Activated CD8-positive, alpha-beta memory T cell treated with anti-CD3 and anti-CD28 coated beads for 24 hours (primary cell): ENCODE results near the gene STEAP2.

ENCODE experiments used
- DNase-seq: peaks from one replicate; pipeline ENCODE4 v3.0.0-alpha.2; 2020

The STEAP2 gene

DNA sequence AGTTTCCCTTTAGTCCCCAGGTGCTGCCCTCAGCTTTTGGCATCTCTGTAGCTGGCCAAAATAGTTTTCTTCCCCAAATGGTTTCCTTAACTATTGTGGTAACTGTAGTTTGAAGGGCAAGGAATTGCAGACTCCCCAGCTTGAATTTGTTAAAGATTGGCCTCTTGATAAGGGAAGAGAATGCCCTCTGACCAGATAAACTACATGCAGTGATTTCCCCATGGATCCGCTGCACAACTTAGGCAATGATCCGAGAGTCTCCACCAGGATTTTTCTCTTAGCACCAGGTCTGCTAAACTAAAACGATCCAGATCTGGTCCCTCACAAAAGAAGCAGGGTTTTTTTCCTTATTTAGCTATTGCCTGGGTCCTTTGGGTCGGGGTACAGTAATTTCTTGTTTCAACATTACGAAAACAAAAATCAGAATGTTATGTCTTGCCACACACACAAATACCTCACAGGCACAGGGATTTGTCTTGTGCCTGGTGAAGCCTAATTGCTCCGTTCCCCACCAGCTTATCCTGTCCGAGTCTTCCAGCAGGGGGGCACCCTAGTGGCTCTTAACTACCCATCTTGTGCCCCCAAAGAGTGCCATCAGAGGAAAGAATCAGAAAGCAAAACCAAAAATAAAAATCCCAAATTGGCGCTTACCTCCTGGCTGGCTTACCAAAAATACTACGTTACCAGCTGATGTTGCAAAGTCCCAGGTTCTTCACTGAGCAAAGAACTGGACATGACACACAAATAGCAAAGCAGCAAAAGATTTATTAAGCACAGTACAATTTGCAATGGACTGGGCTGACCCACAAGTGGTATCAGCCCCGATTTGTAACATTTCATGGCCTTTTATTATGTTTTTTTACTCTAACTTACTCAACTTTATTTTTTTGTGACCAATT, 16.4 kb upstream of the STEAP2 start:
- DNase-seq: no peak

DNA sequence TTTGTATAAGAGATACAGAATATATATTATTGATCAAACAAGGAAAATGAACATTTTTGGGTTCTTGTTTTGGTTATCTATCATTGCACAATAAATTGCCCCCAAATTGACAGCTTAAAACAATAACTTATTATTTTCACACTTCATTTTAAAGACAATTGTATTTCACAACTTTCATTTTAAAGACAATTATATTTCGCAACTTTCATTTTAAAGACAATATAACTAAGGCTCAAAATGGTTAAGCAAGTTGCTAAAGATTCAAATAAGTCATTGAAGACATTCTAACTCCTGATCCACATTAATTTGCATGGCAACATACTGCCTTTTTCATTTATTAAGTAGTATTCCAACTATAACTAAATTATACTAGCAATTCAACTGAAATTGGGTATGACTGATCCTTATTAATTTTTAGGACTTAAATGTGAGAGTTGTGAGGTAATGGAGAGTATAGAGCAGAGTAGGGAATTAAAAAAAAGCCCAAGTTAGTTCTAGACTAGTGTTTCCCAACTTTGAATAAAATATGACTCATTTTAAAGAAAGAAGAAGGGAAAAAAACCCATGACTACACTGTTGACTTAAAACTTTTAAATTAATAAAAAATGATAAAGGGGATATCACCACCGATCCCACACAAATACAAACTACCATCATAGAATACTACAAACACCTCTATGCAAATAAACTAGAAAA, 9.9 kb upstream of the STEAP2 start:
- DNase-seq: no peak

DNA sequence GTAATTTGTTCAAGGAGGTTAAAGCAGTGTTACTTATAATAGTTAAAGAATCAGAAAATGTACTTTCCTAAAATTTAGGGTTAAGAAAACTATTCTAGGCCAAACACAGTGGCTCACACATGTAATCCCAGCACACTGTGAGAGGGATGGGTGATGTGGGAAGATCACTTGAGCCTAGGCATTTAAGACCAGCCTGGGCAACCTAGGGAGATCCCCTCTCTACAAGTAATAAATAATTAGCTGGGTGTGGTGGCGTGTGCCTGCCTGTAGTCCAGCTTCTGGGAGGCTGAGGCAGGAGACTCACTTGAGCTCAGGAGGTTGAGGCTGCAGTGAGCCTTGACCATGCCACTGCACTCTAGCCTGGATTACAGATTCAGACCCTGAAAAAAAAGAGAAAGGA, 3.6 kb upstream of the STEAP2 start:
- no peak for DNase-seq

DNA sequence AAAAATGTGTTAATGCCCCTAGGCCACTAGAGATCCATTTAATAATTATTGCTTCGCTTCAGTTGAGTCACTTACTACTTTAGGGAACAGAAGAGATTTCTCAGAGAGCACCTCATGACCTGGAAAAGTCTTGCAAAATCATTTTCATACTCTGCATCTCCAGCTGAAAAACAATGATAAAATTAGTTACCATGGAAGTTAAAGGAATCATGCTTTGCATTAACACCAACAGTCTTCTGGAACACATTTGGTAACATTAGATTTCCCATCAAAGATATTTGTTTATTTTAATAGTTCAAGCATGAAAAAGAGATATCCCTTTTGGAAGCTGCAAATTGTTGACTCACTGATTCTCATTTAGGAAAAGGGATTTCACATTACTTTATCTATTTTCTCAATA, 1.8 kb upstream of the STEAP2 start:
- DNase-seq: no peak

DNA sequence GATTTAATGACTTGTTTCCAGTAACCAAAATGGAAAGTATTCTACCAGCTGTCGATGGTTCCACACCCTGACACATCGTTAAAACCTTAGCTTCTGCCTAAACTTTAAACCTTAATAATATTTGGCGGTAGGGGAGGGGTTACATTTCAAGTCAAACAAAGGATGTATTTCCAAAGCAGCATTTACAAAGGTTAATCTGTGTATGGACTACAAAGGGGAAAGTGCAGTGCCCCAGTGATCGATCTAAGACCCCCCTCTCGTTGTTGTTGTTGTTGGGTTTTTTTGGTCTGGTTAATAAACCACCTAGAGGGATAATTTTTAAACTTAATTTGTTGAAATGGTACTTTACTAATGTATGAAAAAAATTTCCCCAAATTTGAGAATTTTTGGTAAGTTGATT, 1.1 kb upstream of the STEAP2 start:
- no peak for DNase-seq

DNA sequence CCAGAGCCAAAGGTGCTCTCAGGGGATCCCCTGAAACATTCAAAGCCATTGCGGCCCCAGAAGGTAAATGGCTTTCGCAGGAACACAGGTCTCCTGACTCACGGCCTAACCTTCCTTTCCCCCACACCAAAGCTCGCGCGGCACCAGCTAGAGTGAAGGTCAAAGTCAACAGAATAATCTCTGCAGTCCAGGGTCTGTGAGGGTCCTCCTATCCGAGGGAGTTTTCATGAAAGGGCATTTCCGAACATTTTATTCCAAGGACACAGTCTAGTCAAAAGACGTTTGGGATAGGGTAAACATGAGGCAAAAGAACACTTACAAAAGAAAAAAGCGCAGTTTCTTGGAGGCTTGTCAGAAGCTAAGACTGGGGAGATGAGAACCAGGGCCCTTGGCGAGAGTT, 559 bp upstream of the STEAP2 start:
- DNase-seq: no peak

DNA sequence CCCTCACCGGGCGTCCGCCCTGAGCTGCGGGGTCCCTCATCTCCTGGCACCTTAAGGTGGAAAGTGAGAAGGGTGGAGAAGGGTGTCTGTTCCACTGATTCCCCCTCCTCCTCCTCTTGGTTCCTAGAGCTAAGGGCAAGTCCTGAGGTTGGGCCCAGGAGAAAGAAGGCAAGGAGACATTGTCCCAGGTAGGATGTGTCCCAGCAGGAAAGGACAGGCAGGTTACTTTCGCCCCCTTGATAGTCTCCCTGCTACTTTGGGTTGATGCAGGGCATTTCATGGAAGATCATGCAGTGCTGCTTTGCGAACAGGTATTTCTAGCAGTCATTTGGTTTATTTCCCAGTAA, 582 bp downstream of the STEAP2 start:
- DNase-seq: no peak

DNA sequence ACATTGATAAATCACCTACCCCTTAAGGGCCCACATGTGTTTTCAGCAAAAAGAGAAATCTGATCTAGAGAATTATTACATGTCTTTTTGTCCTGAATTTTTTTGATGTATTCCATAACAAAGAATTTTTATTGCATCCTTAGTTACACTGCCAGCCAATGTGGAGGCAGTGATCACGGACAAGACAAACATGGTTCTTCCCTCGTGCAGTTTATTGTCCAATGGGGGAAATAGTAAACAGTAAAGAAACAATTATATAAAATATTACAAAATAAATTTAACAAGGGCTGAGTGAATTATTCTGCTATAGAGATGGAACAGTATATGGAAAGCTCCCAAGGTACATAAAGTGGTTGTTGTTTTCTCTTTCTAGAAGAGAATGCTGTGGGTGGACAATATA, 2.0 kb downstream of the STEAP2 start:
- DNase-seq: no peak

DNA sequence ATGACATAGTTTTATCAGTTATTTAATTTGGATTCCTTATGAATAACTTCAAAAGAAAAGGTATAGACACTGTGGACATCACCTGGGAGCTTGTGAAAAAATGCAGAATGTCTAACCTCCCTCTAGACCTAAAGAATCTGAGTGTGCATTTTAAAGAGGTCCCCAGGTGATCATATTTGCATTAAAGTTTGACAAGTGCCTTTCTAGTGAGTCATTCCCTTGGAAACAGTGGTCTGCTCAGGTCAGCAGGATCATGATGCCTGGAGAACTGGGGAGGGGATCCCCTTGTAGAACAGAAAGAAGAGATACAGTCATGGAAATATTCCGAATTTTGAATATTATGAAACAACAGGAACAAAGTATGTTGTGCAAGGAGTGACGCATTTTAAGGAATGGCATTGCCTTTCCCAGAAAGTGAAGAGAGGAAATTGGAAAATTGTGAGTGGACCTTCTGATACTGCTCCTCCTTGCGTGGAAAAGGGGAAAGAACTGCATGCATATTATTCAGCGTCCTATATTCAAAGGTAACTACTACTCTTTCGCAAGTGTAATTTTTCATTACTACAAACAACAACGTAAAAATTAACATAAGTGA, 4.6 kb downstream of the STEAP2 start:
- DNase-seq: no peak

DNA sequence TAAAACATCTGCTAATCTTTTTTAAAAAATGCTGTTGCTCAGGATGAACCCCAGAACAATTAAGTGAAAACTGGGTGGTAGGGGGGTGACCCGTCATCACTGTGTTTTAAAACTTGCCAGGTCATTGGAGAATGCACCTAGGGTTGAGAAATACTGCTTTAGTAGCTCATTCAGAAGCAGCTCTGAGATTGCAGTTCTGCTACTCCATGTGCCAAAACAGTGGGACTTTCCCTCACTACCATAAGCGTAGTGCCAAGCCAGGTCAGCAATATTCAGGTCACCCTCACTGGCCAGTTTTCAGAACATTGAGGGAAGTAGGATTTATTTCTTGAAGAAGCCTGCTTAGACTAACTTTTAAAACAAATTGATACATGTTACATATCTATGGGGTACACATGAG, 5.2 kb downstream of the STEAP2 start:
- no peak for DNase-seq

DNA sequence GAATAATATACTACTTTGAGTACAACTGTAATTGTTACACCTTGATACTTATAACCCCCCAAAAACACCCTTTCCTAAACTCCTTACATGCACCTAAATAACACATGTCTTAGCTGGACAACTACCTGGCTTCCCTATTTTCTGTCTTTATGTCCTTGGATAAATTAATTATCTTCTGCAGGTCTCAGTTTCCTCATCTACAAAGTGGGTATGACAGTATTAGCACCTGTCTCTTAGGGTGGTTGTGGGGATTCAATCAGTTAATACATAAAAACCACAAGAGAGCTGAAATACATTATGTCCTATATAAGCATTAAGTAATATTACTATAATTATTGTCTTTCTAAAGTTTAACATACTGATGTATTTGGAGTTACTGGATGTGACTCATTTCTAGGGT, 10.8 kb downstream of the STEAP2 start:
- no peak for DNase-seq

DNA sequence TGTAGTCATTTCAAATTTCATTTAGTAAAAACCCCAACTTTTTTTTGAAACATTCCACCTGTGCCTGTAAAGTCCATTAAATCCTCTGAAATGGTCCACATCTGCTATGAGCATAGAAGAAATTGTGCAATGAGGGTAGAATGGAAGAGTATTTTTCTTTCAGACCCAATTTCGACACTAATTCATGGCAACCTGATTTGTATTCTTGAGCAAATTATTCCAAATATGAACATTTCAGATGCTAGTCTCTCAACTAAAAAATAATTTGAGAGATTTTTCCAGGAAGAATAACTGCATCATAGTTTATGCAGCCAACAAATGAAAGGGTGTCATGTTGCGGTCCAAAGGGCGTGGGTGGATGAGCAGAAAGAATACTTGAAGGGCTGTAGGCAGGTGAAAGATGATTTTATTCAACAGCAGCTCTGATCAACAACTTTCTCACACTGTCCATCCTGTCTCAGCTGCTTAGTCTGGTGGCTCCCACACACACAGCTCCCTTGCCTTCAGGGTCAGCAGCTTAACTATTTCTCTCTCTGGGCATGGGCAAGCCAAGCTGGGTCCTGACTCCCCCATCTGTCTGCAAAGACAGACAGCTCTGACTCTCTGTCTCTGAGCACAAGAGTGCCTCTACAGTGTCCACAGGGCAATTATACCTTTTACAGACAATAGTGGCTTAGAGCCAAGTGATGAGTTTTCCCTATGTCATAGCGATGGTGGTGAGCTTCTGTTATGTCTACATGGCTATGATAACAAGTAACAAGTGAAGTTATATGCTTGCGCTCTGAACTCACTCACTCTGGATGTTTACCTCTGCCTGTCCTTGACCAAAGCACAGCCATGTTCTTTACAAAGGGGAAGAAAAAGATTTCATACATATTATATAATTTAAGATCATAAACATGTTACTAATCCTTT, 11.5 kb downstream of the STEAP2 start:
- no peak for DNase-seq

DNA sequence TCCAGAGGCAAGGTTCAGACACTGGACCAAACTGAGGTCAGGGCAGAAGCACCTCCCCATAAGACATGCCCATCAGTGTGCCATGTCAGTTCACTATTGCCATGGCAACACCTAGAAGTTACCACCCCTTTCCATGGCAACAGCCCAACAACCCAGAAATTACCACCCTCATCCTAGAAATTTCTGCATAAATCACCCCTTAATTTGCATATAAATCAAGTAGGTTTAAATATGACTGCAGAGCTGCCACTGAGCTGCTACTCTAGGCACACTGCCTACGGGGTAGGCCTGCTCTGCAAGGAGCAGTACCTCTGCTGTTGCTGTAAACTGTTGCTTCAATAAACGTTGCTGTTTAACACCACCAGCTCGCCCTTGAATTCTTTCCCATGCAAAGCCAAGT, 12.7 kb downstream of the STEAP2 start:
- DNase-seq: no peak

DNA sequence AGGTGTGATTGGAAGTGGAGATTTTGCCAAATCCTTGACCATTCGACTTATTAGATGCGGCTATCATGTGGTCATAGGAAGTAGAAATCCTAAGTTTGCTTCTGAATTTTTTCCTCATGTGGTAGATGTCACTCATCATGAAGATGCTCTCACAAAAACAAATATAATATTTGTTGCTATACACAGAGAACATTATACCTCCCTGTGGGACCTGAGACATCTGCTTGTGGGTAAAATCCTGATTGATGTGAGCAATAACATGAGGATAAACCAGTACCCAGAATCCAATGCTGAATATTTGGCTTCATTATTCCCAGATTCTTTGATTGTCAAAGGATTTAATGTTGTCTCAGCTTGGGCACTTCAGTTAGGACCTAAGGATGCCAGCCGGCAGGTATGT, 13.6 kb downstream of the STEAP2 start:
- no peak for DNase-seq

DNA sequence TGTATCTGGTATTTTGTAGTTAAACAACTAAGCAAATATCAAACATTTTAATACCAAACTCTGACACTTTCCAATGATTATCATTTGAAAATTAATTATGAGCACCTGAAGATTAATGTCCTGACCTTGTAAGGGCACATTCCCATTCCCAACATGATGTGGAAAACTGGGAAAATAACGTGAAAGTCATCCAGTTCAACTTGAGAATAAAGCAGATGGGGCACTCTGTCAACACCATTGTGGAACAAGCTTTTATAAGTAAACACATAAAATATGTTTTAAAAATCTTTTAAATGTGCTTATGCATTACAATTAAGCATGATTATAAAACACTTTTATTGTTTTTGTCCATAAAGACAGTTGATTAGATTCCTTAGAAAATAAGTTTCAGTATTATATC, 14.1 kb downstream of the STEAP2 start:
- no peak for DNase-seq

DNA sequence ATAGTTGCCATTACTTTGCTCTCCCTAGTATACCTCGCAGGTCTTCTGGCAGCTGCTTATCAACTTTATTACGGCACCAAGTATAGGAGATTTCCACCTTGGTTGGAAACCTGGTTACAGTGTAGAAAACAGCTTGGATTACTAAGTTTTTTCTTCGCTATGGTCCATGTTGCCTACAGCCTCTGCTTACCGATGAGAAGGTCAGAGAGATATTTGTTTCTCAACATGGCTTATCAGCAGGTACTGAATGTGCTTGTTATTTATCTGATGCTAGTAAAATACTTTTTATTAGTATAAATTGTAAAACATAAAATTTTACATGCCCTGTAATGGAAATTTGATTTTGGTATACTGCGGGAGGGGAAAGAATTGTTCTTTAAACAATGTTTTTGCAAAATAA, 15.7 kb downstream of the STEAP2 start:
- no peak for DNase-seq

DNA sequence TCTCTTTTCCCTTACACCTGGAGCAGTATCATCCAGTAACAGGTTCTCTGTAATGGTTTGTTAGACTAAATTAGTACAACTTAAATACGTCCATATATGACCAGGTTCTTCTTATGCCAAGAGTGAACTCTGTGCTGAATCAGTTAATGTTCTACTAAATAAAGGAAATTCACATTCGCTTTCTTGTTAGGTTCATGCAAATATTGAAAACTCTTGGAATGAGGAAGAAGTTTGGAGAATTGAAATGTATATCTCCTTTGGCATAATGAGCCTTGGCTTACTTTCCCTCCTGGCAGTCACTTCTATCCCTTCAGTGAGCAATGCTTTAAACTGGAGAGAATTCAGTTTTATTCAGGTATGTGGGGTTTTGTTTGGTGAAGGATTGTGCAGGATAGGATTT, 18.1 kb downstream of the STEAP2 start:
- no peak for DNase-seq

DNA sequence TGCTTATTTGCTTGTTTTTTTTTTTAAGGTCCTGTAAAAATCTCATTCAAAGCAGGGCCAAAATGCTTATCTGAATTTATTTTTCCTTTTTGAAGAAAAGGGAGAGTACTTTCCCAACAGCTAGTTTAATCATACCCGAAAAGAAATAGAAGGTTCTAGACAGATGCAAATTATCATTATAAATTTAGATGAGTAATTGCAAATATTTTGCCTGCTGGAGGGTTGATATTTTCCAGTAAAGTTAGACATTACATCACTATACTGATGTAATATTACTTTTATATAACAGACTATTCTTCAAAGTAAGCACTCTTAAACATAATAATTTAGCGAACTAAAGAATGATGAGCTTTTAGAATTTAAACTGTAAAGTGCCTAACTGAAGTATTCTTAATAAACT, 19.3 kb downstream of the STEAP2 start:
- DNase-seq: no peak

DNA sequence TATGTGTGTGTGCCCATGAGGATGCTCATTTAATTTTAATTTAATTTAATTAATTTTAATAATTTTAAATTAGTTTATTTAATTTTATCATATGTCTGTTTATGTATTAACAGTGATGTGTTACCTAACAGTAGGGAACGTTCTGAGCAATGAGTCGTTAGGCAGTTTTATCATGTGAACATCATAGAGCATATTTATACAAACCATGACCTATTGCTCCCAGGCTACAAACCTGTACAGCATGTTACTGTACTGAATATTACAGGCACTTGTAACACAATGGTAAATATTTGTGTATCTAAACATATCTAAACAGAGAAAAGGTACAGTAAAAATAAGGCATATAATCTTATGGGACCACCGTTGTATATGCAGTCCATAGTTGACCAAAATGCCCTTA, 19.8 kb downstream of the STEAP2 start:
- DNase-seq: no peak

DNA sequence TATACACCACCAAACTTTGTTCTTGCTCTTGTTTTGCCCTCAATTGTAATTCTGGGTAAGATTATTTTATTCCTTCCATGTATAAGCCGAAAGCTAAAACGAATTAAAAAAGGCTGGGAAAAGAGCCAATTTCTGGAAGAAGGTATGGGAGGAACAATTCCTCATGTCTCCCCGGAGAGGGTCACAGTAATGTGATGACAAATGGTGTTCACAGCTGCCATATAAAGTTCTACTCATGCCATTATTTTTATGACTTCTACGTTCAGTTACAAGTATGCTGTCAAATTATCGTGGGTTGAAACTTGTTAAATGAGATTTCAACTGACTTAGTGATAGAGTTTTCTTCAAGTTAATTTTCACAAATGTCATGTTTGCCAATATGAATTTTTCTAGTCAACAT, 20.9 kb downstream of the STEAP2 start:
- DNase-seq: no peak

DNA sequence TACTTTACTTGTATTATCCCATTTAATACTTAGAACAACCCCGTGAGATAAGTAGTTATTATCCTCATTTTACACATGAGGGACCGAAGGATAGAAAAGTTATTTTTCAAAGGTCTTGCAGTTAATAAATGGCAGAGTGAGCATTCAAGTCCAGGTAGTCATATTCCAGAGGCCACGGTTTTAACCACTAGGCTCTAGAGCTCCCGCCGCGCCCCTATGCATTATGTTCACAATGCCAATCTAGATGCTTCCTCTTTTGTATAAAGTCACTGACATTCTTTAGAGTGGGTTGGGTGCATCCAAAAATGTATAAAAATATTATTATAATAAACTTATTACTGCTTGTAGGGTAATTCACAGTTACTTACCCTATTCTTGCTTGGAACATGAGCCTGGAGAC, 22.0 kb downstream of the STEAP2 start:
- DNase-seq: no peak

DNA sequence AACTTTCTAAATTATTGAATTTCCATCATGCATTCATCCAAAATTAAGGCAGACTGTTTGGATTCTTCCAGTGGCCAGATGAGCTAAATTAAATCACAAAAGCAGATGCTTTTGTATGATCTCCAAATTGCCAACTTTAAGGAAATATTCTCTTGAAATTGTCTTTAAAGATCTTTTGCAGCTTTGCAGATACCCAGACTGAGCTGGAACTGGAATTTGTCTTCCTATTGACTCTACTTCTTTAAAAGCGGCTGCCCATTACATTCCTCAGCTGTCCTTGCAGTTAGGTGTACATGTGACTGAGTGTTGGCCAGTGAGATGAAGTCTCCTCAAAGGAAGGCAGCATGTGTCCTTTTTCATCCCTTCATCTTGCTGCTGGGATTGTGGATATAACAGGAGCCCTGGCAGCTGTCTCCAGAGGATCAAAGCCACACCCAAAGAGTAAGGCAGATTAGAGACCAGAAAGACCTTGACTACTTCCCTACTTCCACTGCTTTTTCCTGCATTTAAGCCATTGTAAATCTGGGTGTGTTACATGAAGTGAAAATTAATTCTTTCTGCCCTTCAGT, 25.3 kb downstream of the STEAP2 start:
- no peak for DNase-seq

DNA sequence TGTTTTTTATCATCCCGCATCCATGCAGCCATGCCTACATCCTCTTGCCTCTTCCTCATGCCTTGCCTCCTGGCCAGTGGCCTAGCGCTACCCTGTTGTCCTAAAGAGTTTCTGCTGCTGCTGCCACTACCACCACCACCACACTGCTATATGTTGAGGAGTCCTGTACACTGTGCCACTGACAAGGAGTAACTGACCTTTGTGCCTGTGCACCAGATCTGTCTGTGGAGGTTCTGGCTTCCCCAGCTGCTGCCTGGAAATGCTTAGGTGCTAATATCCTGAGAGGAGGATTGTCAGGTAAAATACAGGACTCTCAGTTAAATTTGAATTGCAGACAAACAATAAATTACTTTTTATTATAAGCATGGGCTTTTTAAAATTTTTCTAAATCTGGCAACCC, 26.5 kb downstream of the STEAP2 start:
- DNase-seq: no peak
